Measurements from ENCODE around the gene SNX30.

GRCh38 chr9:112757940-112758339 lies 7.4 kb downstream of the SNX30 start:
- no peak for TF ChIP-seq CTCF (IDR thresholded peaks at IDR 0.05)
- TF ChIP-seq, protein P1, sequence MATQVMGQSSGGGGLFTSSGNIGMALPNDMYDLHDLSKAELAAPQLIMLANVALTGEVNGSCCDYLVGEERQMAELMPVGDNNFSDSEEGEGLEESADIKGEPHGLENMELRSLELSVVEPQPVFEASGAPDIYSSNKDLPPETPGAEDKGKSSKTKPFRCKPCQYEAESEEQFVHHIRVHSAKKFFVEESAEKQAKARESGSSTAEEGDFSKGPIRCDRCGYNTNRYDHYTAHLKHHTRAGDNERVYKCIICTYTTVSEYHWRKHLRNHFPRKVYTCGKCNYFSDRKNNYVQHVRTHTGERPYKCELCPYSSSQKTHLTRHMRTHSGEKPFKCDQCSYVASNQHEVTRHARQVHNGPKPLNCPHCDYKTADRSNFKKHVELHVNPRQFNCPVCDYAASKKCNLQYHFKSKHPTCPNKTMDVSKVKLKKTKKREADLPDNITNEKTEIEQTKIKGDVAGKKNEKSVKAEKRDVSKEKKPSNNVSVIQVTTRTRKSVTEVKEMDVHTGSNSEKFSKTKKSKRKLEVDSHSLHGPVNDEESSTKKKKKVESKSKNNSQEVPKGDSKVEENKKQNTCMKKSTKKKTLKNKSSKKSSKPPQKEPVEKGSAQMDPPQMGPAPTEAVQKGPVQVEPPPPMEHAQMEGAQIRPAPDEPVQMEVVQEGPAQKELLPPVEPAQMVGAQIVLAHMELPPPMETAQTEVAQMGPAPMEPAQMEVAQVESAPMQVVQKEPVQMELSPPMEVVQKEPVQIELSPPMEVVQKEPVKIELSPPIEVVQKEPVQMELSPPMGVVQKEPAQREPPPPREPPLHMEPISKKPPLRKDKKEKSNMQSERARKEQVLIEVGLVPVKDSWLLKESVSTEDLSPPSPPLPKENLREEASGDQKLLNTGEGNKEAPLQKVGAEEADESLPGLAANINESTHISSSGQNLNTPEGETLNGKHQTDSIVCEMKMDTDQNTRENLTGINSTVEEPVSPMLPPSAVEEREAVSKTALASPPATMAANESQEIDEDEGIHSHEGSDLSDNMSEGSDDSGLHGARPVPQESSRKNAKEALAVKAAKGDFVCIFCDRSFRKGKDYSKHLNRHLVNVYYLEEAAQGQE (IDR thresholded peaks at IDR 0.05; ENCODE audit: insufficient read depth in 1 of 2, low read depth in 2 of 2, low read length in 1 of 2): no peak

Data from Panc1 (cell line).